ENCODE measurements around the gene ACTR3C. TPM values are rescaled to one million over a fixed set of nuclear protein-coding genes. Genes with fewer than 3 reads are reported as not detected.
"Not testable (repeated sequence)": the region's sequence is repeated elsewhere in the genome, so short reads cannot be mapped to it uniquely, and the experiment has no call there.

Gene ACTR3C
- total RNA-seq, 2 donors from 2014 or later: 3.7 to 4.9 TPM

- intact Hi-C loops (cut with DNase I): no loop called here
- DNase-seq (no peak), ATAC-seq (peak; percentile 12 to 37)
Measured at GRCh38 chr7:150323682-150324372, 482 bp upstream of the ACTR3C start.

GRCh38 chr7:150322114-150322832, 1.1 kb downstream of the ACTR3C start:
- ATAC-seq: no peak
- intact Hi-C loops (cut with DNase I): no loop called here
- no peak for DNase-seq

DNA sequence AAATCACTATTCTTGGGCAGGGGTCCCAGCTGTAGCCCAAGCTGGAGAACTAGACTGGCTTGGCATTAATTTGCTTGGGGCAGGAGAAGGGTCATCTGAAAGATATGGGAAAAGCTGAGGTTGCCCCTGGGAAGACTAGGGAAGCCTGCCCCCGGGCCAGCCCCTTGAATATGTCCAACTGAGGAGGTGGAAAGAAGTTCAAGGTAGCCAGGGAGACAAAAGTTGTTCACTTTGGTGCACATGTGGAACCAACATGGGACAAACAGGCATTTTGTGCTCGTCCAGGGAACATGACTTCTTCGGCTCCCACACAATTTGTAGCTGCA, 1.6 kb downstream of the ACTR3C start:
- DNase-seq (no peak), ATAC-seq (no peak)
- intact Hi-C loops (cut with DNase I): no loop called here

- no peak for DNase-seq
- peak in 1 of 2 donors; percentile 15 for ATAC-seq
- intact Hi-C loops (cut with DNase I): no loop called here
Measured at GRCh38 chr7:150317748-150318444, 5.4 kb downstream of the ACTR3C start.

DNA sequence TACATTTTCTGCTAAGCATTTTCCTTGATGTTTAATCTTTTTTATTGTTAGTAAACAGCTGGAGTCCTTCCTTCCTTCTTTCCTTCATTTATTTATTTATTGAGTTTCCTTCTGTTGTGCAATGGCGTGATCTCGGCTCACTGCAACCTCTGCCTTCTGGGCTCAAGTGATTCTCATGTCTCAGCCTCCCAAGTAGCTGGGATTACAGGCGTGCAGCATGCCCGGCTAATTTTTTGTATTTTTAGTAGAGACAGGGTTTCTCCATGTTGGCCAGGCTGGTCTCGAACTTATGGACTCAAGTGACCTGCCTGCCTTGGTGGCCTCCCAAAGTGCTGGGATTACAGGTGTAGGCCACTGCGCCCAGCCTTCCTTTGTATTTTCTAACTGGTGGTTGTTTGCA, 6.4 kb downstream of the ACTR3C start:
- ATAC-seq; DNase-seq; intact Hi-C loops (cut with DNase I): not testable (repeated sequence)

DNA sequence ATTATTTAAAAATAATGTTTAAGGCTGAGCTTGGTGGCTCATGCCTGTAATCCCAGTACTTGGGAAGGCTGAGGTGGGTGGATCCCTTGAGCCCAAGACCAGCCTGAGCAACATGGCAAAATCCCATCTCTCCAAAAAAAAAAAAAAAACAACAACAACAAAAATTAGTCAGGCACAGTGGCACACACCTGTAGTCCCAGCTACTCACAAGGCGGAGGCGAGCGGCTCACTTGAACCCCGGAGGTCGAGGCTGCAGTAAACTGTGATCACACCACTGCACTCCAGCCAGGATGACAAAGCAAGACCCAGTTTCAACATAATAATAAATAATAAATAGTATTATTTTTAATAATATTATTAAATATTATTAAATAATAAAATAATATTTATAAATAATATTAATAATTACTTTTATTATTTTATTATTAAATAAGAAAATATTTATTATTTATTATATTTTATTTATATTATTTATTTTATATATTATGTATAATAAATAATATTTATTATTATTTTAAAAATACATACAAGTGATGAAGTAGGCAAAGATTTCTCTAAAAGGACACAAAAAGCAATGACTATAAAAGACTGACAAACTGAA, 8.6 kb downstream of the ACTR3C start:
- DNase-seq (no peak), ATAC-seq (no peak)
- intact Hi-C loops (cut with DNase I): no loop called here

DNA sequence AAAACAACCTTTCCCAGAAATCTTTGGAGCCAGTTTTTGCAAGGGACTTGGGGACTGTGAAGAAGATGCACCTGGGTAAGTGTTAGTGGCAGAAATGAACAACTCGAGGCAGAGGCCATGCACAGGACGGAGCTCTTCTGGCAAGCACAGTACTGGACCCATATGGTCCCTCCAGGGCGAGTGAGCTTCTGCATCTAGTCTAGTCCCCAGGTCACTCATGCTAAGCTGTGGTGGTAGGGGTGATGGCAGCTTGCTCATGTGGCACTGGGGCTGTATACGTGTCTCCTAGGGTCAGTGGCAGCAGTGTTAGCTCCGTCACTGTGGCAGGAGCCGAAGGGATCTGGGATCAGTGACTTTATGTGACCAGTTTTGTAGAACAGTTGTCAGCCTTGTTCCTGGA, 9.5 kb downstream of the ACTR3C start:
- intact Hi-C loops (cut with DNase I): no loop called here
- ATAC-seq: no peak

GRCh38 chr7:150313367-150313809, 10.0 kb downstream of the ACTR3C start:
- intact Hi-C loops (cut with DNase I): no loop called here
- DNase-seq (no peak), ATAC-seq (no peak)

More for the DNA sequence above, 9.5 kb downstream of the ACTR3C start:
- DNase-seq: no peak

GRCh38 chr7:150312649-150313366, 10.5 kb downstream of the ACTR3C start:
- DNase-seq; ATAC-seq; intact Hi-C loops (cut with DNase I): not testable (repeated sequence)

GRCh38 chr7:150311711-150312110, 11.6 kb downstream of the ACTR3C start:
- ATAC-seq (no peak), DNase-seq (no peak)
- intact Hi-C loops (cut with DNase I): no loop called here

GRCh38 chr7:150311146-150311545, 12.2 kb downstream of the ACTR3C start:
- ATAC-seq: no peak
- intact Hi-C loops (cut with DNase I): no loop called here

GRCh38 chr7:150308575-150308974, 14.8 kb downstream of the ACTR3C start:
- intact Hi-C loops (cut with DNase I): no loop called here
- ATAC-seq: no peak
- DNase-seq: no peak

More at GRCh38 chr7:150311146-150311545, 12.2 kb downstream of the ACTR3C start:
- no peak for DNase-seq

GRCh38 chr7:150307904-150308303, 15.4 kb downstream of the ACTR3C start:
- DNase-seq (no peak), ATAC-seq (no peak)
- intact Hi-C loops (cut with DNase I): no loop called here

DNA sequence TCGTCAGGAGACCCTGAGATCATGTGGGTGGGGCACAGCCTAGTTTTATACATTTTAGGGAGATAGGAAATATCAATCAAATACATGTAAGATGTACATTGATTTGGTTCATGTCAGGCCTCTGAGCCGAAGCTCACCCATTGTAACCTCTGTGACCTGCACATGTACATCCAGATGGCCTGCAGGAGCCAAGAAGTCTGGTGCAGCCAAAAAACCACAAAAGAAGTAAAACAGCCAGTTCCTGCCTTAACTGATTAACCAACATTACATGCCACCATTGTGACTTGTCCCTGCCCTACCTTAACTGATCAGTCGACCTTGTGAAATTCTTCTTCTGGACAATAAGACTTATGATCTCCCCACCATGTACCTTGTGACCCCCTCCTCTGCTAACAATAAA, 16.2 kb downstream of the ACTR3C start:
- ATAC-seq (no peak), DNase-seq (no peak)
- intact Hi-C loops (cut with DNase I): no loop called here

- intact Hi-C loops (cut with DNase I); DNase-seq; ATAC-seq: not testable (repeated sequence)
Measured at GRCh38 chr7:150306377-150306776, 17.0 kb downstream of the ACTR3C start.

DNA sequence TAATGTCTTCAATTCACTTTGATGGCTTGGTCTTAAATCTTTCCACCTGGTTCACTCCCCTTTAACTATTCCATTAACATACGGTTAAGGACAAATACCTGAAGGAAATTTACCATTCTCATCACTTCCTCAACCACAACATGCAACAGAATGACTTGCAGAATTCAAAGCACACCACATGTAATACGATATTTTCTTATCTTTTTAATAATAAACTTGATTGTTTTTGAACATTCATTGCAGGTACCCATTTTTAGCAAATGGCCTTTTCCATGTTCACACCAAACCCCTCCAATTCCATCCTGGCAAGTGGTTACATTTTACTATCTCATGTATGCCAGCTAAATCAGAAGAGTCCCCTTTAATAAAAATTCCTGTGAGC, 17.5 kb downstream of the ACTR3C start:
- ATAC-seq; intact Hi-C loops (cut with DNase I); DNase-seq: not testable (repeated sequence)

- DNase-seq; intact Hi-C loops (cut with DNase I); ATAC-seq: not testable (repeated sequence)
Measured at GRCh38 chr7:150305259-150305902, 18.0 kb downstream of the ACTR3C start.

DNA sequence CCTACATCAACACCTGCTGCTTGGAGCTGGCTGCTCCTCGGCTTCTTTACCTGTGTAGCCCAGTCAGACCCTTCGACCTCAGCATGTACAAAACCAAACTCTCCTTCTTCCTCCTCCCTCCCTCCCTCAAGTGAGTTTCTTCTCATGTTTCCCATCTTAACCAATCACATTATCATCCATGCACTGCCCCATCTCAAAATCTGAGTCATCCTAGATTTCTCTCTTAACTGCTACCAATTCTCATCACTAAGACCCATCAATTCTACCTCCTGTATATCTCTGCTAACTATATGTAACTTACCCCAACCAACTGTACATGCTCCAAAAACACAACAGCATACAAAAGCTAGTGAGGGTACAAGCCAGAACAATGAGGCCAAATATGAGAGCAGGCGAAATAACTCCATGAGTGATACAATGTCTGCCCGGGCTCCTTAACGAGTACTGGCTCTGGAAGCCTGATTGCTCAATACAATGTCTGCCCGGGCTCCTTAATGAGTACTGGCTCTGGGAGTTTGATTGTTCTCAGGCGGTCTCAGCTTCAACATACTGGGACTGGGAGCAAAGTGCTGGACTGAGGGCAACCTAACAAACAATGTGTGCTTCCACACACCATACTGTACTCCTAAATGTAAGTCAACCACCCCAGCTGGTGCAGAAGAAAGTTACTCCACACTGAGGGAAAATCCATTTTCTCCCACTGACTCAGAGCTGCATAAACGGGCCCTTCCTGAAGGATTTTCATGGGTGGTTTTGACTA, 18.7 kb downstream of the ACTR3C start:
- ATAC-seq: peak in 1 of 2 donors; percentile 71
- DNase-seq; intact Hi-C loops (cut with DNase I): not testable (repeated sequence)

Measured in left cardiac atrium (tissue), 4 donors.